Measurements from ENCODE around the gene BTBD2.

- TF ChIP-seq POLR2A (IDR thresholded peaks at IDR 0.05; ENCODE audit: low read depth) (no peak), CTCF (IDR thresholded peaks at IDR 0.05) (no peak), POLR2AphosphoS5 (IDR thresholded peaks at IDR 0.05) (no peak), EP300 (IDR thresholded peaks at IDR 0.05) (no peak)
Measured at GRCh38 chr19:2033115-2033824, 17.8 kb upstream of the BTBD2 start.

Measured in esophagus muscularis mucosa (tissue), 4 donors.